Psoas muscle (tissue), 8 donors: ENCODE data around the gene ZNF232. TPM values are rescaled to one million over a fixed set of nuclear protein-coding genes. Genes with fewer than 3 reads are reported as not detected.
"Not testable (repeated sequence)": the region's sequence is repeated elsewhere in the genome, so short reads cannot be mapped to it uniquely, and the experiment has no call there.

ENCODE experiments used
- ATAC-seq, 4 donors: fragments of 200-7000 bp; cut with Tn5 transposase; one replicate each; pipeline ENCODE4 v1.9.1; 2020; ENCODE audit warnings: moderate library complexity in 3 of 4, mild to moderate bottlenecking in 2 of 4
- DNase-seq, 2 donors: peaks; one replicate each; pipeline ENCODE4 v3.0.0-alpha.2; 2020
- H3K27ac ChIP-seq: fragments of 200-600 bp; one replicate; pipeline ENCODE4 v1.8.0; 2022
- H3K27me3 ChIP-seq, 3 donors: fragments of 200-600 bp in 1 of 3; one replicate each; pipeline versions ENCODE4 v1.6.1 to v1.8.0; 2013 to 2022; ENCODE audit warnings: low read length in 2 of 3, mild to moderate bottlenecking in 2 of 3, moderate library complexity in 1 of 3; ENCODE audit not compliant: insufficient read depth in 3 of 3
- H3K36me3 ChIP-seq, 2 donors: fragments of 200-600 bp in 1 of 2; one replicate each; pipeline versions ENCODE4 v1.6.1 to v1.8.0; 2013 to 2022; ENCODE audit warnings: low read depth in 1 of 2, mild to moderate bottlenecking in 1 of 2, moderate library complexity in 1 of 2; ENCODE audit not compliant: insufficient read depth in 1 of 2
- H3K4me1 ChIP-seq: fragments of 200-600 bp; one replicate; pipeline ENCODE4 v1.8.0; 2022
- H3K4me3 ChIP-seq: fragments of 200-600 bp; one replicate; pipeline ENCODE4 v1.8.0; 2022; ENCODE audit warnings: mild to moderate bottlenecking
- H3K9me3 ChIP-seq: fragments of 200-600 bp; one replicate; pipeline ENCODE4 v1.8.0; 2022
- WGBS, 3 donors: extraction: QIAGEN DNeasy Blood & Tissue Kit; methylation state at CpG; one replicate each; pipeline versions ENCODE4 v1.1.6 to v1.1.7; 2013; 5-methylcytosine and 5-hydroxymethylcytosine counted together
- intact Hi-C, 2 donors: fragments of 100-400 bp; cut with DNase I; formaldehyde crosslinking; loops; one replicate each; pipeline versions ENCODE4 v1.11.0 to v1.14.2; 2022
- long read RNA-seq, 2 donors: library from polyadenylated mRNA; unstranded; transcript quantifications; one replicate each; pipeline ENCODE4 v2.0.0, GENCODE V29; 2021
- polyA plus RNA-seq, 3 donors: library from polyadenylated mRNA; stranded (reverse); fragments of 200-250 nt; gene quantifications; one replicate each; pipeline ENCODE4 v1.2.3, GENCODE V29; 2013
- total RNA-seq, 4 donors: library from RNA; stranded (reverse); fragmentation: NEBNext Ultra II Directional in 2 of 4; extraction: Animal tissue kit (Norgen Biotek cat#: 25700) in 2 of 4; gene quantifications; one replicate each; pipeline versions ENCODE4 v1.2.1 to v1.2.4, GENCODE V29; 2021 to 2023
- TF ChIP-seq, protein P1 (sequence below): fragments of 200-600 bp; IDR thresholded peaks from one replicate; pipeline ENCODE4 v1.8.0; 2022; ENCODE audit warnings: antibody characterized with exemption
- donor health status: healthy with polysubstance abuse.
- donor health status: DM: no; HTN: no; CAD: no; lungs with moderate emphysema.
- donor health status: Bipolar disorder and iron deficiency.
- donor health status: healthy.
- donor health status: DM: yes; HTN: yes; CAD: no.
- donor health status: DM: no; HTN: no; CAD: no.
- donor health status: DM: no; HTN: no; CAD: no.
- donor health status: DM: yes; HTN: yes; CAD: no.

The ZNF232 gene
- total RNA-seq, result 10 to 100 TPM in 1 of 4 donors, 1 to 10 TPM in 3; 5.8 to 12.2 (median 7.4) TPM
- 10 to 100 TPM in 1 of 3 donors, 1 to 10 TPM in 2; 7.1 to 19.3 (median 8.0) TPM for polyA plus RNA-seq
- long read RNA-seq, donor 1, partial matches to known transcripts, result 1 of 2 reads
- long read RNA-seq, donor 1, other reads (novel, unspliced or antisense), result 1 of 2 reads
- long read RNA-seq, donor 2, partial matches to known transcripts, result 5 of 18 reads
- long read RNA-seq, donor 2, other reads (novel, unspliced or antisense), result 13 of 18 reads

DNA sequence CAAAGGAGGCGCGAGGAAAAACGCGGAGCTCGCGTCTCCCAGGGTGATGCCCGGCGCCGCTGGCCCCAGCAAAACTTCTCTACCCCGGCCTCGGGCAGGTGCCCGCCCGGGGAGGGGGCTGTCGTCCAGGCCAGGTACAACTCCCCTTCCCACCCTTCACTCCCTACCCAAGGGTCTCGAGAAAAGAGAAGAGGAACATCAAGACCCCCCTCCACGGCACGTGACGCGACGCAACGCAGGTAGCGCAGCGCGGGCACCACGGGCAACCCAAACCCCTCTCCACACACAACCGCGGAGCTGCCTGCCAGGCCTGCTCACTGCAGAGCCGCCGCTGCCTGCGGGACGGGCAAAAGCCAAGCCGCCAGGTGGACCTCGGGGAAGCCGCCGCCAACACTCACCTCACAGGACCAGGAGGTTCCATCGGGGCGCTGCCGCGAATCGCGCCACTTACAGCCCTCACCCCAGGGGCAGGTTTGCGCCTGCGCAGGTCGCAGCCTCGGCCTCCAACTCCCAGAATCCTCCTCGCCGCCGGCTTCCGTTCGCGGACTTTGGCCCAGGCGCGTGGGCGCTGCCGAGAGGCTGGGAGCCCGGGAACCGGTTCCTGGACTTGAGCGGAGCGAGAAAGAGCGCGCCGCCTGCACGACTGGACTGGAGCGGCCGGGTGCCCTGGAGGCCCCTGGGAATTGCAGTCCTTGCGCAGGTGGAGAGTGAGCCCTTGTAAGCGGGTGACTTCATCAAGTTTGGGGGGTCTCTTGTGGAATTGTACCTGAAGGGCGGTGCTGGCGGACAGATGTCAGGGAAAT is at the start of gene ZNF232:
TSS of gene ZNF232 (minus strand) at position 477 of the 803 bp plus-strand sequence. CDS start at position 421, 56 bp downstream.
- Histone ChIP-seq H3K4me1 (peaks cover 7% of the 10 kb centered on the region), H3K27me3 (peaks cover 3 to 23% (median 11%) of the 10 kb centered on the region in 3 donors), H3K4me3 (peak within 1 kb of the TSS; percentile 91), H3K9me3 (no peaks in the 10 kb centered on the region), H3K36me3 (peaks cover 0 to 43% of the 10 kb centered on the region in 2 donors), H3K27ac (peak within 1 kb of the TSS; percentile 93)
- intact Hi-C loops, result loop anchor here in 1 of 2 donors (5.0 kb wide), 1 partner anchor 34 kb away; the partner anchor contains the start of gene ZFP3
- TF ChIP-seq, protein P1, sequence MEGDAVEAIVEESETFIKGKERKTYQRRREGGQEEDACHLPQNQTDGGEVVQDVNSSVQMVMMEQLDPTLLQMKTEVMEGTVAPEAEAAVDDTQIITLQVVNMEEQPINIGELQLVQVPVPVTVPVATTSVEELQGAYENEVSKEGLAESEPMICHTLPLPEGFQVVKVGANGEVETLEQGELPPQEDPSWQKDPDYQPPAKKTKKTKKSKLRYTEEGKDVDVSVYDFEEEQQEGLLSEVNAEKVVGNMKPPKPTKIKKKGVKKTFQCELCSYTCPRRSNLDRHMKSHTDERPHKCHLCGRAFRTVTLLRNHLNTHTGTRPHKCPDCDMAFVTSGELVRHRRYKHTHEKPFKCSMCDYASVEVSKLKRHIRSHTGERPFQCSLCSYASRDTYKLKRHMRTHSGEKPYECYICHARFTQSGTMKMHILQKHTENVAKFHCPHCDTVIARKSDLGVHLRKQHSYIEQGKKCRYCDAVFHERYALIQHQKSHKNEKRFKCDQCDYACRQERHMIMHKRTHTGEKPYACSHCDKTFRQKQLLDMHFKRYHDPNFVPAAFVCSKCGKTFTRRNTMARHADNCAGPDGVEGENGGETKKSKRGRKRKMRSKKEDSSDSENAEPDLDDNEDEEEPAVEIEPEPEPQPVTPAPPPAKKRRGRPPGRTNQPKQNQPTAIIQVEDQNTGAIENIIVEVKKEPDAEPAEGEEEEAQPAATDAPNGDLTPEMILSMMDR, result no peak
- ATAC-seq, result peak; percentile 95 to 96 (median 96)
- 0% methylated on average over 63 to 69 of the region's 69 CpGs for WGBS, 3 donors
- DNase-seq, result peak; percentile 95 to 98

DNA sequence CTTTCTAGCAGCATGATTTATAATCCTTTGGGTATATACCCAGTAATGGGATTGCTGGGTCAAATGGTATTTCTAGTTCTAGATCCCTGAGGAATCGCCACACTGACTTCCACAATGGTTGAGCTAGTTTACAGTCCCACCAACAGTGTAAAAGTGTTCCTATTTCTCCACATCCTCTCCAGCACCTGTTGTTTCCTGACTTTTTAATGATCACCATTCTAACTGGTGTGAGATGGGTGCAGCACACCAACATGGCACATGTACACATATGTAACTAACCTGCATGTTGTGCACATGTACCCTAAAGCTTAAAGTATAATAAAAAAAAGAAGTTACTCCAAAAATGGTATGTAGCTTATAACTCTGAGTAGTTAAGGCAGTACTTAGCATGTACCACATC is 49.0 kb upstream of the ZNF232 start:
- H3K27me3 ChIP-seq, ATAC-seq, H3K4me3 ChIP-seq, H3K9me3 ChIP-seq, H3K4me1 ChIP-seq, intact Hi-C loops, H3K27ac ChIP-seq, DNase-seq: not testable (repeated sequence)
- peaks cover 0 to 30% of the 10 kb centered on the region in 2 donors for H3K36me3 ChIP-seq
- 100% methylated on average over 1 of the region's 1 CpG for WGBS, 3 donors

DNA sequence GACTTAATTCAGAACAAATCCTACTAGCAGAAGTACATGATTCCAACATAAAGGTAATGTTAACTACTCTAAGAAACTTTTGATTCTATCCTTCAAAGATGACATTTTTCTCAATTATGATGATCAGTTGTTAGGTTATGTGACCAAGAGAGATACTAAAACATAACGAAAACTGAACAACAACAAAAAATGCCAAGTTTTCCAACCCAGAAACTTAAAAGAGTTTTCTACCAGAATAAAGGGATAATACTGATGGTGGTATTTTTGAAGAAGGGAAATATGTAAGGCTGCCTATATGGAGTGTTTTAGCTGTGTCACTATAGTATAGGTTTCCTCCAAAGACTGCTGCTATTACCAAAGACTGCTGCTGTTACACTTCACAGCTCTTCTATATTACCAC is 34.4 kb upstream of the ZNF232 start:
- ATAC-seq, H3K27me3 ChIP-seq, intact Hi-C loops, H3K4me3 ChIP-seq, H3K9me3 ChIP-seq, DNase-seq, H3K27ac ChIP-seq, H3K4me1 ChIP-seq: not testable (repeated sequence)
- peaks cover 0 to 32% of the 10 kb centered on the region in 2 donors for H3K36me3 ChIP-seq
- WGBS, 3 donors, result 84 to 98% (median 84%) methylated on average over 1 of the region's 1 CpG

DNA sequence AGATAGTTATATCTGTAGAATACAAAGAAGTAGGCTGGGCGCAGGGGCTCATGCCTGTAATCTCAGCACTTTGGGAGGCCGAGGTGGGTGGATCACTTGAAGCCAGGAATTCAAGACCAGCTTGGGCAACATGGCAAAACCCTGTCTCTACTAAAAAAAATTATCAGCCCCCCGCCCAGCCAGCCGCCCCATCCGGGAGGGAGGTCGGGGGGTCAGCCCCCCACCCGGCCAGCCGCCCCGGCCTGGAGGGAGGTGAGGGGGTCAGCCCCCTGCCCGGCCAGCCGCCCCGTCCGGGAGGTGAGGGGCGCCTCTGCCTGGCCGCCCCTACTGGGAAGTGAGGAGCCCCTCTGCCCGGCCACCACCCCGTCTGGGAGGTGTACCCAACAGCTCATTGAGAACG is 31.2 kb upstream of the ZNF232 start:
- 89 to 94% (median 90%) methylated on average over 13 to 15 of the region's 18 CpGs for WGBS, 3 donors
- H3K36me3 ChIP-seq, result peaks cover 0 to 25% of the 10 kb centered on the region in 2 donors
- H3K4me1 ChIP-seq, H3K27ac ChIP-seq, H3K9me3 ChIP-seq, DNase-seq, H3K27me3 ChIP-seq, intact Hi-C loops, H3K4me3 ChIP-seq, ATAC-seq: not testable (repeated sequence)

DNA sequence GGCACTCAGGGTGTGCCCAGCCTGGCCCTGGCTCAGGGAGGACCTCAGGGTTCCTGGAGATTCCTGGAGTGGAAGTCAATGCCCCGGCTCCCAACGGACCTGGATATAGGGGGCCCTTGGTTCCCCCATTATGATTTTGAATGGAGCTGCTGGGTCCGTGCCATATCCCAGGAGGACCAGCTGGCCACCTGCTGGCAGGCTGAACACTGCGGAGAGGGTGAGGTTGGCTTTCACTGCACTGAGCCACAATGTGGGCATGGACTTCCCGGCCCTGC is 27.7 kb upstream of the ZNF232 start:
- intact Hi-C loops, result no loop called here
- Histone ChIP-seq H3K36me3 (peaks cover 0 to 7% of the 10 kb centered on the region in 2 donors), H3K4me1 (no peaks in the 10 kb centered on the region), H3K27ac (no peak overlapping the region), H3K9me3 (no peaks in the 10 kb centered on the region), H3K4me3 (no peak overlapping the region), H3K27me3 (no peaks in the 10 kb centered on the region)
- TF ChIP-seq, protein P1, result no peak
- 55 to 72% (median 71%) methylated on average over 5 of the region's 5 CpGs for WGBS, 3 donors
- DNase-seq (no peak), ATAC-seq (no peak)
